Measurements from ENCODE around the gene TTC3. TPM values are rescaled to one million over a fixed set of nuclear protein-coding genes. Genes with fewer than 3 reads are reported as not detected.

The TTC3 gene
- total and polyA plus RNA-seq, 9 of the 15 experiments (the other 6 are each of a cell fraction or from before 2014, with no cell fraction given) = 17.5 to 92.0 (median 59.5) TPM

- peak; percentile 71; the same call in 1 of the 2 replicates for TF ChIP-seq RERE (CRISPR knock-in tag; IDR thresholded peaks at IDR 0.05; ENCODE audit: borderline replicate concordance)
- no peak for TF ChIP-seq ZNF77 (CRISPR knock-in tag; IDR thresholded peaks at IDR 0.05)
- no peak; the same call in 1 of the 2 replicates for TF ChIP-seq TOE1 (IDR thresholded peaks at IDR 0.05; ENCODE audit: borderline replicate concordance)
- TF ChIP-seq TOE1 (CRISPR knock-in tag; IDR thresholded peaks at IDR 0.05; ENCODE audit: borderline replicate concordance, low read depth) = no peak
- TF ChIP-seq BACH1 (tag; IDR thresholded peaks at IDR 0.05) = no peak
- TF ChIP-seq PTTG1 (tag; IDR thresholded peaks at IDR 0.05; ENCODE audit: low read depth) = no peak
- TF ChIP-seq KLF6 (CRISPR knock-in tag; IDR thresholded peaks at IDR 0.05; ENCODE audit: borderline replicate concordance) = peak; percentile 16; the same call in 1 of the 2 replicates
- TF ChIP-seq, protein P1, sequence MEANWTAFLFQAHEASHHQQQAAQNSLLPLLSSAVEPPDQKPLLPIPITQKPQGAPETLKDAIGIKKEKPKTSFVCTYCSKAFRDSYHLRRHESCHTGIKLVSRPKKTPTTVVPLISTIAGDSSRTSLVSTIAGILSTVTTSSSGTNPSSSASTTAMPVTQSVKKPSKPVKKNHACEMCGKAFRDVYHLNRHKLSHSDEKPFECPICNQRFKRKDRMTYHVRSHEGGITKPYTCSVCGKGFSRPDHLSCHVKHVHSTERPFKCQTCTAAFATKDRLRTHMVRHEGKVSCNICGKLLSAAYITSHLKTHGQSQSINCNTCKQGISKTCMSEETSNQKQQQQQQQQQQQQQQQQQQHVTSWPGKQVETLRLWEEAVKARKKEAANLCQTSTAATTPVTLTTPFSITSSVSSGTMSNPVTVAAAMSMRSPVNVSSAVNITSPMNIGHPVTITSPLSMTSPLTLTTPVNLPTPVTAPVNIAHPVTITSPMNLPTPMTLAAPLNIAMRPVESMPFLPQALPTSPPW (CRISPR knock-in tag; IDR thresholded peaks at IDR 0.05) = no peak
- TF ChIP-seq ZNF511 (CRISPR knock-in tag; IDR thresholded peaks at IDR 0.05) = peak; percentile 73; the same call in 1 of the 2 replicates
- TF ChIP-seq ZNF407 (IDR thresholded peaks at IDR 0.05; ENCODE audit: low read depth) = no peak
Measured at GRCh38 chr21:37073417-37074196, 553 bp downstream of the TTC3 start (continued).
